ENCODE data around the gene CCDC40.

Gene CCDC40

GRCh38 chr17:80000136-80000535, 36.3 kb upstream of the CCDC40 start:
- Mint-ChIP-seq H3K9me3 (peaks cover 8% of the 10 kb centered on the region), H3K4me3 (no peak overlapping the region), H3K4me1 (peaks cover 6% of the 10 kb centered on the region), H3K27ac (no peak overlapping the region), H3K36me3 (ENCODE audit: low read depth) (peaks cover 73% of the 10 kb centered on the region), H3K27me3 (ENCODE audit: low read depth, poor library complexity) (peaks cover 7% of the 10 kb centered on the region)
- no peak for DNase-seq
- TF ChIP-seq, protein P1, sequence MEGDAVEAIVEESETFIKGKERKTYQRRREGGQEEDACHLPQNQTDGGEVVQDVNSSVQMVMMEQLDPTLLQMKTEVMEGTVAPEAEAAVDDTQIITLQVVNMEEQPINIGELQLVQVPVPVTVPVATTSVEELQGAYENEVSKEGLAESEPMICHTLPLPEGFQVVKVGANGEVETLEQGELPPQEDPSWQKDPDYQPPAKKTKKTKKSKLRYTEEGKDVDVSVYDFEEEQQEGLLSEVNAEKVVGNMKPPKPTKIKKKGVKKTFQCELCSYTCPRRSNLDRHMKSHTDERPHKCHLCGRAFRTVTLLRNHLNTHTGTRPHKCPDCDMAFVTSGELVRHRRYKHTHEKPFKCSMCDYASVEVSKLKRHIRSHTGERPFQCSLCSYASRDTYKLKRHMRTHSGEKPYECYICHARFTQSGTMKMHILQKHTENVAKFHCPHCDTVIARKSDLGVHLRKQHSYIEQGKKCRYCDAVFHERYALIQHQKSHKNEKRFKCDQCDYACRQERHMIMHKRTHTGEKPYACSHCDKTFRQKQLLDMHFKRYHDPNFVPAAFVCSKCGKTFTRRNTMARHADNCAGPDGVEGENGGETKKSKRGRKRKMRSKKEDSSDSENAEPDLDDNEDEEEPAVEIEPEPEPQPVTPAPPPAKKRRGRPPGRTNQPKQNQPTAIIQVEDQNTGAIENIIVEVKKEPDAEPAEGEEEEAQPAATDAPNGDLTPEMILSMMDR (IDR thresholded peaks at IDR 0.05) = no peak

GRCh38 chr17:80000981-80001775, 35.3 kb upstream of the CCDC40 start:
- peaks cover 7% of the 10 kb centered on the region for H3K27me3 Mint-ChIP-seq (ENCODE audit: low read depth, poor library complexity)
- peaks cover 64% of the 10 kb centered on the region for H3K36me3 Mint-ChIP-seq (ENCODE audit: low read depth)
- peaks cover 13% of the 10 kb centered on the region for H3K4me1 Mint-ChIP-seq
- H3K4me3 Mint-ChIP-seq = no peak overlapping the region
- DNase-seq = no peak
- H3K9me3 Mint-ChIP-seq = peaks cover 8% of the 10 kb centered on the region
- TF ChIP-seq, protein P1 (IDR thresholded peaks at IDR 0.05) = no peak
- H3K27ac Mint-ChIP-seq = no peak overlapping the region

DNA sequence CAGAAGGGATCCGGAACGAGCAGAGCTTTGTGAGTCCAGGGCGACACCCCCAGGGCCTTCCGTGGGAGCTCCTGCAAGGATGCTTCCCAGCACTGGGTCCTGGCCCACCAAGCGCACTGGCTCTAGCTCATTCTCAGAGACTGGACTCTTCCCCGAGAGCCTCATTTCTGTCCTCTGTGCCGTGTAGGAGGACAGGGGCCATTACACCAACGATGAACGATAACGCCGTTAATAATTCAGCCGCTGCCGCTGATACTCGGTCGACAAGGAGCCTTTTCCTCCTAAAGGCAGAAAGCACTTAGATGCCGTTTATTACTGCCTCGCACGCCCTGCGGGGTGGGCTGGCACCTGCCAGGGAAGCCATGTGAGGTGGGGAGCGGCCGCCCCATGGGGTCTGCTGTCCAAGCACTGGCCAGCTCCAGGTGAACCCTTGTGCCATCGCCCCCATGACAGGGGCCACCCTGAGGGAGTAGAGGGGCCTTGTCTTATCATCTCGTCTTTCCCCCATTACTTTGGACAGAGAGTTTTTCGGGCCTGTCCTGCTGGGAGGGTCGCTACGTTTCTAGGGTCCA, 34.3 kb upstream of the CCDC40 start:
- Mint-ChIP-seq H3K4me3 (no peak overlapping the region), H3K27me3 (ENCODE audit: low read depth, poor library complexity) (peaks cover 7% of the 10 kb centered on the region), H3K27ac (peak overlapping the region; percentile 75), H3K4me1 (peaks cover 14% of the 10 kb centered on the region), H3K36me3 (ENCODE audit: low read depth) (peaks cover 56% of the 10 kb centered on the region), H3K9me3 (peaks cover 8% of the 10 kb centered on the region)
- DNase-seq = no peak
- TF ChIP-seq, protein P1 (IDR thresholded peaks at IDR 0.05) = no peak

GRCh38 chr17:80002690-80003490, 33.6 kb upstream of the CCDC40 start:
- Mint-ChIP-seq H3K4me3 (no peak overlapping the region), H3K4me1 (peaks cover 14% of the 10 kb centered on the region), H3K27me3 (ENCODE audit: low read depth, poor library complexity) (peaks cover 7% of the 10 kb centered on the region), H3K27ac (peak overlapping the region; percentile 75), H3K9me3 (peaks cover 8% of the 10 kb centered on the region), H3K36me3 (ENCODE audit: low read depth) (peaks cover 48% of the 10 kb centered on the region)
- no peak for DNase-seq
- TF ChIP-seq, protein P1 (IDR thresholded peaks at IDR 0.05) = no peak

DNA sequence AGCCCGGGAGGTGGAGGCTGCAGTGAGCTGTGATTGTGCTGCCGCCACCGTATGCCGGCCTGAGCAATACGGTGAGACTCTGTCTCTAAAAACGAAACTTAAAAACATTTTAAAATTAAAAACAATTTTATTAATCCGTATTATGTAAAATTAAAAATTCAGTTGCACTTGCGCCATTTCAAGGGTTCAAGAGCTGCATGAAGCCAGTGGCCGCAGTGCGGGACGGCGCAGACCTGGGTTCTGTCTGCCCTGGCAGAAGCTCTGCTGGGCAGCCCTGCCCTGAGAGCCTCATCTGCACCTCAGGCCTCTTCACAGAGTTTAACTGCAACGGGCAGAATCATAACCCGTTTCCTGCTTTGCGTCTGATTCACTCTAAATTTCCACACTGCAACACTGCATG, 32.5 kb upstream of the CCDC40 start:
- H3K36me3 Mint-ChIP-seq (ENCODE audit: low read depth) = peaks cover 40% of the 10 kb centered on the region
- H3K4me1 Mint-ChIP-seq = peaks cover 14% of the 10 kb centered on the region
- H3K27ac Mint-ChIP-seq = no peak overlapping the region
- no peak overlapping the region for H3K4me3 Mint-ChIP-seq
- H3K27me3 Mint-ChIP-seq (ENCODE audit: low read depth, poor library complexity) = peaks cover 7% of the 10 kb centered on the region
- no peak for DNase-seq
- peaks cover 8% of the 10 kb centered on the region for H3K9me3 Mint-ChIP-seq
- TF ChIP-seq, protein P1 (IDR thresholded peaks at IDR 0.05) = no peak
